DND-41 (cell line): ENCODE measurements around the gene ARF1.

Source experiments
- ATAC-seq: fragments of 200-7000 bp; cut with Tn5 transposase; 3 replicates; pipeline ENCODE4 v1.9.1; 2021; ENCODE audit warnings: low read depth; ENCODE audit not compliant: insufficient read depth
- DNase-seq: peaks from one replicate; pipeline ENCODE4 v3.0.0-alpha.2; 2020
- H2AFZ ChIP-seq: 2 replicates; pipeline ENCODE4 v1.6.0; 2012; ENCODE audit warnings: low read depth, low read length
- H3K27ac ChIP-seq: 2 replicates; pipeline ENCODE4 v1.5.1; 2012; ENCODE audit warnings: low read length, inconsistent platforms
- H3K27me3 ChIP-seq: fragments of 200-600 bp; sonication (generic); 2 replicates; pipeline ENCODE4 v1.6.0; 2012; ENCODE audit warnings: low read length, mild to moderate bottlenecking, inconsistent platforms; ENCODE audit not compliant: insufficient read depth, poor library complexity
- H3K36me3 ChIP-seq: 2 replicates; pipeline ENCODE4 v1.5.1; 2012; ENCODE audit warnings: low read length, inconsistent platforms; ENCODE audit not compliant: insufficient read depth
- H3K4me1 ChIP-seq: 2 replicates; pipeline ENCODE4 v1.5.1; 2012; ENCODE audit warnings: mild to moderate bottlenecking, low read length; ENCODE audit not compliant: insufficient read depth
- H3K4me2 ChIP-seq: 2 replicates; pipeline ENCODE4 v1.6.0; 2012; ENCODE audit warnings: mild to moderate bottlenecking, moderate library complexity, low read length, inconsistent platforms; ENCODE audit not compliant: insufficient read depth
- H3K4me3 ChIP-seq, 2 experiments: fragments of 200-600 bp in 1 of 2; shearing (Covaris generic) in 1 of 2; 2 replicates each; pipeline ENCODE4 v1.5.1; 2012 to 2016; ENCODE audit warnings: inconsistent platforms in 2 of 2, low read length in 2 of 2, mild to moderate bottlenecking in 2 of 2, low read depth in 1 of 2, moderate library complexity in 1 of 2
- H3K79me2 ChIP-seq: 2 replicates; pipeline ENCODE4 v1.6.0; 2012; ENCODE audit warnings: low read length, inconsistent platforms; ENCODE audit not compliant: insufficient read depth
- H3K9ac ChIP-seq: 2 replicates; pipeline ENCODE4 v1.6.0; 2012; ENCODE audit warnings: low read depth, mild to moderate bottlenecking, inconsistent platforms, low read length, moderate library complexity
- H3K9me3 ChIP-seq: 2 replicates; pipeline ENCODE4 v1.5.1; 2012; ENCODE audit warnings: low read length, moderate library complexity, mild to moderate bottlenecking, inconsistent platforms; ENCODE audit not compliant: insufficient read depth, severe bottlenecking
- H4K20me1 ChIP-seq: 2 replicates; pipeline ENCODE4 v1.6.0; 2012; ENCODE audit warnings: low read length; ENCODE audit not compliant: insufficient read depth
- EZH2 ChIP-seq: IDR thresholded peaks from 3 replicates; pipeline ENCODE4 v1.6.1; 2012; ENCODE audit warnings: borderline replicate concordance, low read depth, mild to moderate bottlenecking, moderate library complexity, low read length, inconsistent platforms; ENCODE audit not compliant: severe bottlenecking
- TF ChIP-seq, protein P1 (sequence below): IDR thresholded peaks from 2 replicates; pipeline ENCODE4 v1.5.1; 2012; ENCODE audit warnings: borderline replicate concordance, low read length, moderate library complexity, mild to moderate bottlenecking; ENCODE audit not compliant: poor library complexity, severe bottlenecking; ENCODE audit errors: extremely low read depth

ARF1 gene

DNA sequence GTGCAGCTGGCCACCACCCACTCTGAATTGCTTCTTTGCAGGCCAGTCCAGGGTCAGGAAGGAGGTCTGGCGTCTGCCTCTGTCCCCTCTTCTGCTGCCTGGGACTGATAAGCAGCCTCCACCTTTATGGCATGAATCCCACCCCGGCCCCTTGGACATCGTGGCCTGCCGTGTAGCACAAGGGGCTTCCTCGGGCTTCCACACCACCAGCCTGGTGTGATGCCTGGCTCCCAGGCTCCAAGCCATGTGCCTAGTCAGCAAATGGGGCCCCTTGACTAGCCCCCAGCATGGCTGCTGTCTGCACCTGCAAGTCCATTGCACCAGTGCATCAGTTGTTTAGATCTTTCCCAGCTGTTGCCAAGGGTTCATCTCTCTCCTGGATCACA is 9.9 kb upstream of the ARF1 start:
- DNase-seq, result no peak
- TF ChIP-seq, protein P1, sequence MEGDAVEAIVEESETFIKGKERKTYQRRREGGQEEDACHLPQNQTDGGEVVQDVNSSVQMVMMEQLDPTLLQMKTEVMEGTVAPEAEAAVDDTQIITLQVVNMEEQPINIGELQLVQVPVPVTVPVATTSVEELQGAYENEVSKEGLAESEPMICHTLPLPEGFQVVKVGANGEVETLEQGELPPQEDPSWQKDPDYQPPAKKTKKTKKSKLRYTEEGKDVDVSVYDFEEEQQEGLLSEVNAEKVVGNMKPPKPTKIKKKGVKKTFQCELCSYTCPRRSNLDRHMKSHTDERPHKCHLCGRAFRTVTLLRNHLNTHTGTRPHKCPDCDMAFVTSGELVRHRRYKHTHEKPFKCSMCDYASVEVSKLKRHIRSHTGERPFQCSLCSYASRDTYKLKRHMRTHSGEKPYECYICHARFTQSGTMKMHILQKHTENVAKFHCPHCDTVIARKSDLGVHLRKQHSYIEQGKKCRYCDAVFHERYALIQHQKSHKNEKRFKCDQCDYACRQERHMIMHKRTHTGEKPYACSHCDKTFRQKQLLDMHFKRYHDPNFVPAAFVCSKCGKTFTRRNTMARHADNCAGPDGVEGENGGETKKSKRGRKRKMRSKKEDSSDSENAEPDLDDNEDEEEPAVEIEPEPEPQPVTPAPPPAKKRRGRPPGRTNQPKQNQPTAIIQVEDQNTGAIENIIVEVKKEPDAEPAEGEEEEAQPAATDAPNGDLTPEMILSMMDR, result no peak
- no peak for TF ChIP-seq EZH2
- Histone ChIP-seq H3K27me3 (no peaks in the 10 kb centered on the region), H3K9ac (no peak overlapping the region), H3K27ac (no peak overlapping the region), H3K4me1 (no peaks in the 10 kb centered on the region), H4K20me1 (peaks cover 38% of the 10 kb centered on the region), H3K4me2 (no peak overlapping the region), H2AFZ (no peak overlapping the region), H3K79me2 (no peaks in the 10 kb centered on the region), H3K4me3 (no peak overlapping the region), H3K9me3 (no peaks in the 10 kb centered on the region), H3K36me3 (no peaks in the 10 kb centered on the region)
- ATAC-seq, result no peak

DNA sequence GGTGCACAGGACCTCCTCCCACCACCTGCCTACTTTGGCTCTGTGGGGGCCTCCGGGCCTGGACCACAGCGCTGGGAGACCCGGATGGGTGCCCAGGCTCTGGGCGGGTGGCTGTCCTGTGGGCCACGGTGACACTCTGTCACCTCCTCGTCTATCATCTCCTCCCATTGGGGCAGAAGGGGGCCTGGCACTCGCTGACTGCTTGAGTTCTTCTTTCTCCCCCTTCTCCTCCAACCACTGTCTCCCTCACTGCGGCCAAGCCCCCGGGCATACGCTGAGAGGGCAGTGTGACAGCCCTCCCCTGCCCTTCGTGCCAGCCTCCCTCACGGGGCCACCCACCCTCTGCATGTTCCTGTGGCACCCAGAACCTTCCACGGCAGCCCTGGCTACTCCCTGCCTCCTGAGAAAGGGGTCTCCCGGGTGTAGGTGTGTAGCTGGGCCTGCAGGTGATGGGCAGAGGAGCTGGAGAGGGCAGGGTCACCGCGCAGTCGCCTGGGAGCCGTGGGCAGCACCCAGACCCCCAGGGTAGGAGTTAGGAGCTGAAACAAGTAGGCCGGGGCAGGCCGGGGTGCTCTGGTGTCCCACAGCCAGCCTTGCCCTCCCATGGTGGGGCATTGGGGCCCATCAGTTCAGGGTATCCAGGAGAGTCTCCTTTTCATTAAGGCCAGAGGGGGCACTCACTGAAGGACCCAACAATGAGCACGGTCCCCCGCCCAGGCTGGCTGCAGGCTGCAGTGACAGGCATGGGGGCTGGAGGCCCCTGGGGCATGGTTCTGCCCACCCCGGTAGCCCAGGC is 9.2 kb upstream of the ARF1 start:
- H3K4me2 ChIP-seq, result no peak overlapping the region
- no peak for TF ChIP-seq EZH2
- TF ChIP-seq, protein P1, result no peak
- no peak for ATAC-seq
- H3K9me3 ChIP-seq, result no peaks in the 10 kb centered on the region
- H3K4me3 ChIP-seq, result no peak overlapping the region
- H3K4me1 ChIP-seq, result no peaks in the 10 kb centered on the region
- no peak overlapping the region for H2AFZ ChIP-seq
- no peaks in the 10 kb centered on the region for H3K79me2 ChIP-seq
- no peak for DNase-seq
- H3K27me3 ChIP-seq, result no peaks in the 10 kb centered on the region
- H3K9ac ChIP-seq, result no peak overlapping the region
- no peaks in the 10 kb centered on the region for H3K36me3 ChIP-seq
- peaks cover 42% of the 10 kb centered on the region for H4K20me1 ChIP-seq
- no peak overlapping the region for H3K27ac ChIP-seq

GRCh38 chr1:228073857-228074545 is 8.5 kb upstream of the ARF1 start:
- no peaks in the 10 kb centered on the region for H3K4me1 ChIP-seq
- no peak for DNase-seq
- H3K4me3 ChIP-seq, result no peak overlapping the region
- no peak overlapping the region for H3K27ac ChIP-seq
- no peaks in the 10 kb centered on the region for H3K79me2 ChIP-seq
- H3K27me3 ChIP-seq, result no peaks in the 10 kb centered on the region
- H3K4me2 ChIP-seq, result no peak overlapping the region
- H4K20me1 ChIP-seq, result peaks cover 46% of the 10 kb centered on the region
- no peaks in the 10 kb centered on the region for H3K9me3 ChIP-seq
- H3K9ac ChIP-seq, result no peak overlapping the region
- H2AFZ ChIP-seq, result no peak overlapping the region
- H3K36me3 ChIP-seq, result no peaks in the 10 kb centered on the region
- TF ChIP-seq, protein P1, result peak; percentile 5
- TF ChIP-seq EZH2, result no peak
- ATAC-seq, result no peak
